Stimulated activated CD8-positive, alpha-beta memory T cell treated with anti-CD3 and anti-CD28 coated beads, Interleukin-12 subunit alpha, Interleukin-12 subunit beta, amount 100 ng/mL, for 1 hour (primary cell): ENCODE measurements around the gene ADCY7.

Experiments used
- DNase-seq: peaks from one replicate; pipeline ENCODE4 v3.0.0-alpha.2; 2020; ENCODE audit warnings: low read depth

The ADCY7 gene

GRCh38 chr16:50248845-50249244, 17.5 kb upstream of the ADCY7 start:
- no peak for DNase-seq

DNA sequence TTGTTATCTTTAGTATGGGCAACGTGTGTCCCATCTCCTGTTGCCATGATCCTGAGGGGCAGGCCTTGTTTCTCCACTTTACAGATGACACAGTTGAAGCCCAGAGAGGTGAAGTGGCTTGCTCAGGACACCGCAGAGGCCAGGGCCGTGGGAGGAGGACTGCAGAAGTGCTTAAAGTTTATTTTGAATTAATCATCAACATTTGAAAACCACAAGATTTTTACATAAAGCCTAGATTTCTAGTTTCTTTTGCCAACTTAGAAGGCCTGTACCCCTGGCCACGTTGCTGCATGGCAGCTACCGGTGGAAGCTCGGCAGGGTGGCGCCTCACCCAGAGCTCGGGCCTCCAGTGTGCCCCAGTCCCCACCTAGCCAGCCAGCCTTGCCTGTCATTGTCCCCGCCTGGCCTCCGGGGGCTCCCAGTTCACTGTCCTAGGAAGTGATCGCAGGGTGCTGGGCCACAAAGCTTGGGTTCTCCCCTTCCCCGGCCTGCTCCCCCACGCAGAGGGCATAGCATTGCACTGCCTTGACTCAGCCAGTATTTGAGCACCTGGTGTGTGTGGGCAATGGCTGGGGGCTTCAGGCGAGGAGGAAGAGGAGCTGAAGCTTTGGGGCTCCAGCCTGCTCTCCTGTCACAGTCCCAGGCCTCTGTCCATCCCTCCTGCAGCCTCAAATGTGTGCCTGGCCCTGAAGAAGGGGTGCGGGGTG, 14.8 kb upstream of the ADCY7 start:
- DNase-seq: no peak

GRCh38 chr16:50252082-50252611, 14.2 kb upstream of the ADCY7 start:
- DNase-seq: no peak

GRCh38 chr16:50252874-50253513, 13.4 kb upstream of the ADCY7 start:
- no peak for DNase-seq

GRCh38 chr16:50253514-50253910, 12.8 kb upstream of the ADCY7 start:
- DNase-seq: no peak

- DNase-seq: no peak
Measured at GRCh38 chr16:50254072-50254471, 12.3 kb upstream of the ADCY7 start.

DNA sequence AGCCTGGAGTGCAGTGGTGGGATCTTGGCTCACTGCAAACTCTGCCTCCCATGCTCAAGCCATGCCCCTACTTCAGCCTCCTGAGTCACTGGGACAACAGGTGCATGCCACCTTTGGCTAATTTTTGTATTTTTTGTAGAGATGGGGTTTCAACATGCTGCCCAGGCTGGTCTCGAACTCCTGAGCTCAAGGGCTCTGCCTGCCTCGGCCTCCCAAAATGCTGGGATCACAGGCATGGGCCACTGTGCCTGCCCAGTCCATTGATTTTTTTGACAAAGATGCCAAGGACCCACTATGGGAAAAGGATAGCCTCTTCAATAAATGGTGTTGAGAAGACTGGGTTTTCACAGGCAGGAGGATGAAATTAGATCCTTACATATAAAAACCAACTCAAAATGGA, 10.8 kb upstream of the ADCY7 start:
- no peak for DNase-seq

- no peak for DNase-seq
Measured at GRCh38 chr16:50256604-50257003, 9.7 kb upstream of the ADCY7 start.

GRCh38 chr16:50257876-50258275, 8.5 kb upstream of the ADCY7 start:
- DNase-seq: no peak

DNA sequence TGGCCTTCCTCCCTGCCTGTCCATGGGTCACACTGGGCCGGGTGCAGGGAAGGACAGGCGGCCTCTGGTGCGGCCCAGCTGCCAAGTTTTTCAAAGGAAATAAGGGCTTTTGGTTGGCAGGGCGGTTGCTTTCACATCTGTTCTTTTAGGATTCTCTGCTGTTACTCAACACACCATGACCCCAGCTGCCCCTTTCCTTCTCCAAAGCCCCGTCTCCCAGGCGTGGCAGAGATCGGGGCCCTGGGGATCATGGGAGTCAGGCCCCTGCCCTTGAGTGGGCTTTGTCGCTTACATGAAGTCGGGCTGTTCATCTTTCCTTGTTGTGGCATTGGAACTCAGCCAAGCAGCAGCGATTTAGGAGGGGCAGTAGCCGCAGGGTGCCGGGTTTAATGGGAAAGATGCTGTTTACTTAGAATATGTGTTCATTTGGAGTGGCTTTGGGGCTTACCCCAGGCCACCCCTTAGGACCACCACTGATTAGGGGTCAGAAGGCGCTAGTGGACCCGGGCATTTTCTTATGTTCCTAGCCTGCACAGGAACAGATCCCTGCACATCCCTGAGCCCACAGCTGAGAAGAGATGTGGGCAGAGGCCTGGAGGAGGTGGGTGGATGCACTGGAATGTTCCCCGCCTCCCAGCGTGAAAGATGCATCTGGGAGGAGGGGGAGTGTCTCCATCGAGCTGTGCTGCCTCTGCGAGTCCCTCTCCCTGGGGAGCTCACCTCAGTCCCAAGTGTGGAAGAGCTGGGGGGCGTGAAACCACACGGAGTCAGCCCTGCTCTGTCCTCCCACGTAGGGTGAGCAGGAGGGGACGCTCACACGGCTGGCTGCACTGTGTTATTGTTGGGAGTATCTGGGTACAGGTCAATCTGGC, 6.8 kb upstream of the ADCY7 start:
- no peak for DNase-seq

DNA sequence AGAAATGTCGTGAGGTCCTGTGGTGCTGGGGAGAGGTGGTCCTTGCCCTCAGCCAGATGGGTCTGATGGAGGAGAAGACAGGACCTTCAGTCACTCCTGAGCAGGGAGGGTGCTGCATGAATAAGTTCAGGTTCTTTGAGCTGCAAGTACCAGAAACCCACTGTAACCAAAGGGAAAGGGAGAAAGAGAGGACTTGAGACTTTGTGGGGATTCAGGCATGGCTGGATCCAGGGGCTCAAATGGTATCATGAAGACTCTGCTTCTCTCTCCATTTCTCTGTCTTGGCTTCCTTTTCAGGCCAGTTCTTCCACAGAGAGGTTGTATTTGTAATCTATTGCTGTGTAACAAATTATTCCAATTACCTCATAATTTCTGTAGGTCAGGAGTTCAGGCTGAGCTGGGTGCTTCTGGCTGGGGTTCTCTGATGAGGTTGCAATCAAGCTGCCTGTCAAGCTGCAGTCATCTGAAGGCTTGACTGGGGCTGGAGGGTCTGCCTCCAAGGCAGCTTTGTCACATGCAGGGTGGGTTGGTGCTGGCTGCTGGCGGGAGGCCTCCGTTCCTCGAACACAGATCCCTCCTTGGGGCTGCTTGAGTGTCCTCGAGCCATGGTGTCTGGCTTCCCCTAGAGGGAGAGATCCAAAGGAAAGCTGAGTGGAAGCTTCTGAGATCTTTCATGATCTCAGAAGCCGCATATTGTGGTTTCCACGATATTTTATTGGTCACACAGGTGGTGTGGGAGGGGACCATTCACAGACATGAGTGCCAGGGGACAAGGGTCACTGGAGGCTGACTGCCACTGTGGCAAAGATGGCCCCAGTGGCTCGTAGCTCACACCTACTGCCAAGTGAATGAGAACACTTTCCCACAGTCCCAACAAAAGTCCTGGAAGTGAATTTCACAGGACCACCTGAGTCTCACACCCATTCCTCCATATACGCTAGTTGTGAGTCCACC, 5.9 kb upstream of the ADCY7 start:
- no peak for DNase-seq

DNA sequence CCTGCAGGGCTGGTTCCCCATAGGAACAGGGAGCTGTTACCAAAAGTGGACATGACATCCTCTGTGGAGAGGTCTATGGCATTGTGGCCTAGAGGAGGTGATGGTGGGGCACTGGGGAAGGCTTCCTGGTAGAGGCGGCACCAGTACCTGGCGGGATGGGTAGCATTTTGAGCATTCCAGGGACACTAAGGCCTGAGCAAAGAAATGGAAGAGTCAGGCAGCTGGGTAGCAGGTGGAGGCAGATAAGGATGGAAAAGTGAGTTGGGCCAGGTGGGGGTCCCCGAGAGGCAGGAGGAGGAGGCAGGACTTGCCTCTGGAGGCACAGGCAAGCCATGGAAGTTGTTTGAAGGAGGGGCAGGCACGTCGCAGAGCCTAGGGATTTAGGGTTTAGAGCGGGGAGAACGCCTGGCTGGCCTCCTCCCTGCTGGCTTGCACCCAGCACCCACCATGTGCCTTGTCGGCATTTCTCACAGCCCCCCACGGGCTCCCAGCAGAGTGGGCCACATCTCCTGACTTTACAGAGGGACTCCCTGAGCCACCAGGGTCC, 5.1 kb upstream of the ADCY7 start:
- DNase-seq: no peak

DNA sequence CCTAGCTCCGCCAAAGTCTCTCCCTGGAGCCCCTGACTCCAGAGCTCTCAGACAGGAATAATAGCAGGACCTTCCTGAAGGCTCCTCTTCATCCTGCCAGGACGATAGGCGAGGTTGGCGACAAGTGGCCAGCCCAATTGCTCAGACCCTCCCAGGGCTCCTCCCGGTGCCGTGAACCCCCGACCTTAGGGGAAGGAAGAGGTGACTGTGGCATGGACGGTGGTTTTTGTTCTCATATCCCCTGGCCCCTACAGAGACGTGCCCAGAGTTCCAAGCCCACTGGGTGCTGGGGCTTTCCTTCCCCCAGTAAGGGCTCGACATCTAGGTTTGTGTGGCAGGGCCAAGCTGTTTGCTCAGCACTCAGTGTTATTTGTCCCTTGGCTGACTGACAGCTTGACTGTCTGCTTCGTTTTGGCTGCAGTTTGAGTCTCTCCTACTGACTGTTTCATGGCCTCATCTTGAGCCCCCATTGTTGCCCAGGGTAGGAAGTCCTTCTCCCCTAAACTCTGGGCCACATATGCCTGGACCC, 4.6 kb upstream of the ADCY7 start:
- DNase-seq: no peak

DNA sequence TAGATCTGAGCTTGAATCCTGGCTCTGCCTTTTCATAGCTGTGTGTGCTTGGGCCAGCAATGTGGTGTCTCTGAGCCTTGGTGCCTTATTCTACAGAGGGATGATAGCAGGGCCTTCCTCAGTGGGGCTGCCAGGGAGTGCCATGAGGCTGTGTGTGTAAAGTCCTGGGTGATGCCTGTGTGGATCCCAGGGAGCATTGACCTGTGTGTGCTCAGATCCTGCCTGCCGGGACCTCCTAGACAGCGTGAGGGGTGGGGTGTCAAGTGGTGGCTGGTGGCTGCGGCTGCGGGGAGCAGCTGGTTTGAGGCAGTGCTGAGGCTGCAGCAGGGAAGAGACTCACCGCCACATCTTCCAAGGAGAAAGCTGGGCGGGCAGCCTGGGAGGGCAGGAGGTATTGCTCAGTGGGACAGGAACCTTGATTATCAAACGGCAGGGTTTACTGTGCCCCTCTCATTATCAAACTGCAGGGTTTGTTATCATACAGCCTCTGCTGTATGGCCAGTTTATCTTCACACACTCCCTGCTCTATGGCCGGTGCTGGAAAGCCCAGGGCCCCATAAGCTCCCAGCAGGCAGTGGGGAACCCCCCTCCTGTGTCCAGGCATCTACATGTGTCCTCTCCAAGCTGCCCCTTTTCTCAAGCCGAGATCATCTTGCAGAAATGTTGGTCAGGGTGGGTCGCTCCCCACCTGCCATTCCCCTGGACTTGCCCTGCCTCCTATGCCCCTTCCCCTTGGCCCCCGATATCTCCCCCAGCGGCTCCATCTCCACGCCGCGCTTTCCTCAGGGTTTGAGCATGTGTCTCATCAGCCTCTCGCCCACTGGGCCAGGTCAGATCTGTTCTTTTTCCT, 3.1 kb upstream of the ADCY7 start:
- DNase-seq: no peak

- no peak for DNase-seq
Measured at GRCh38 chr16:50263940-50264929, 2.1 kb upstream of the ADCY7 start.

DNA sequence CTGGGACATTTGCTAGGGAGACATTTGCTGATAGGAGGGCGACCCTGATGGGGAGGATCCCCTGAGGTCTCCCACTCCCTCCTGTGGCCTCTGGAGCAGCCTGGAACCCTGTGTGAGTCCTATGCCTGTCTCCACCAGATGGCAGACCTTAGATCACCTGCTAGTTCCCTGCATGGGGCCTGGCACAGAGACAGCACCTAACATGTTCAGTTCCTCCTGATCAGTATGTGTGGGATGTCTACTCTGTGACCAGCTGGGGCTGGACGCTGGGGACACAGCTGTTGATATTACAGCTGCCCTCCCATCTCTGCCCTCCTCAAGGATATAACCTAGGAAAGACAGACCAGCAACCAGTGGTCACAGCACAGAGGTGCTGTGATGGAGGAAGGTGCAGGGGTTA, 1.1 kb upstream of the ADCY7 start:
- no peak for DNase-seq

GRCh38 chr16:50265716-50266336, 525 bp upstream of the ADCY7 start:
- DNase-seq: no peak

- DNase-seq: no peak
Measured at GRCh38 chr16:50267151-50267631, 840 bp downstream of the ADCY7 start.
